ENCODE results near the gene ZCCHC24. TPM values are rescaled to one million over a fixed set of nuclear protein-coding genes. Genes with fewer than 3 reads are reported as not detected.

Gene ZCCHC24
- total RNA-seq, 3 donors from 2014 or later (not counting 1 experiment from before 2014, with no cell fraction given), result 2.8 to 4.0 (median 3.6) TPM

- Histone ChIP-seq H3K4me1 (ENCODE audit: control insufficient read depth, insufficient read depth, low read length) (peaks cover 13% of the 10 kb centered on the region), H3K36me3 (ENCODE audit: control insufficient read depth, insufficient read depth, low read length) (no peaks in the 10 kb centered on the region), H3K27ac (ENCODE audit: low read length) (no peak overlapping the region), H3K9me3 (ENCODE audit: control insufficient read depth, insufficient read depth, low read length) (no peaks in the 10 kb centered on the region), H3K4me3 (ENCODE audit: low read length) (no peak overlapping the region), H3K27me3 (ENCODE audit: control insufficient read depth, insufficient read depth, low read length) (no peaks in the 10 kb centered on the region)
- Mint-ChIP-seq H3K4me3 (no peak overlapping the region), H3K9me3 (no peaks in the 10 kb centered on the region), H3K4me1 (peaks cover 7 to 13% of the 10 kb centered on the region in 2 donors), H3K27me3 (ENCODE audit: low read depth in 2 of 2) (peaks cover 0 to 3% of the 10 kb centered on the region in 2 donors), H3K27ac (no peak overlapping the region), H3K36me3 (no peaks in the 10 kb centered on the region)
- no peak for DNase-seq
- no peak for ATAC-seq
- no peak for TF ChIP-seq CTCF (IDR thresholded peaks at IDR 0.05)
- intact Hi-C loops (cut with micrococcal nuclease), result no loop called here
- WGBS (ENCODE audit: insufficient coverage), result 100% methylated on average over 3 of the region's 3 CpGs
These were observed 6.7 kb downstream of the ZCCHC24 start for GRCh38 chr10:79438699-79439085.

GRCh38 chr10:79438021-79438698, 7.3 kb downstream of the ZCCHC24 start:
- Mint-ChIP-seq H3K36me3 (no peaks in the 10 kb centered on the region), H3K4me3 (no peak overlapping the region), H3K27me3 (ENCODE audit: low read depth in 2 of 2) (peaks cover 0 to 3% of the 10 kb centered on the region in 2 donors), H3K27ac (no peak overlapping the region), H3K9me3 (no peaks in the 10 kb centered on the region), H3K4me1 (peaks cover 2 to 8% of the 10 kb centered on the region in 2 donors)
- no peak for ATAC-seq
- no peak for TF ChIP-seq CTCF (IDR thresholded peaks at IDR 0.05)
- peaks cover 8% of the 10 kb centered on the region for H3K4me1 ChIP-seq (ENCODE audit: control insufficient read depth, insufficient read depth, low read length)
- no peaks in the 10 kb centered on the region for H3K9me3 ChIP-seq (ENCODE audit: control insufficient read depth, insufficient read depth, low read length)
- H3K27ac ChIP-seq (ENCODE audit: low read length), result no peak overlapping the region
- no peaks in the 10 kb centered on the region for H3K27me3 ChIP-seq (ENCODE audit: control insufficient read depth, insufficient read depth, low read length)
- H3K4me3 ChIP-seq (ENCODE audit: low read length), result no peak overlapping the region
- no peak for DNase-seq
- H3K36me3 ChIP-seq (ENCODE audit: control insufficient read depth, insufficient read depth, low read length), result no peaks in the 10 kb centered on the region
- intact Hi-C loops (cut with micrococcal nuclease), result no loop called here
- 93% methylated on average over 16 of the region's 16 CpGs for WGBS (ENCODE audit: insufficient coverage)

- Histone ChIP-seq H3K27ac (ENCODE audit: low read length) (no peak overlapping the region), H3K4me3 (ENCODE audit: low read length) (no peak overlapping the region), H3K4me1 (ENCODE audit: control insufficient read depth, insufficient read depth, low read length) (no peaks in the 10 kb centered on the region), H3K36me3 (ENCODE audit: control insufficient read depth, insufficient read depth, low read length) (no peaks in the 10 kb centered on the region), H3K9me3 (ENCODE audit: control insufficient read depth, insufficient read depth, low read length) (no peaks in the 10 kb centered on the region), H3K27me3 (ENCODE audit: control insufficient read depth, insufficient read depth, low read length) (no peaks in the 10 kb centered on the region)
- Mint-ChIP-seq H3K27ac (no peak overlapping the region), H3K27me3 (ENCODE audit: low read depth in 2 of 2) (peaks cover 0 to 3% of the 10 kb centered on the region in 2 donors), H3K9me3 (no peaks in the 10 kb centered on the region), H3K4me1 (peaks cover 0 to 5% of the 10 kb centered on the region in 2 donors), H3K4me3 (no peak overlapping the region), H3K36me3 (no peaks in the 10 kb centered on the region)
- DNase-seq, result no peak
- no peak for ATAC-seq
- 91% methylated on average over 12 of the region's 12 CpGs for WGBS (ENCODE audit: insufficient coverage)
- TF ChIP-seq CTCF (IDR thresholded peaks at IDR 0.05), result no peak
- intact Hi-C loops (cut with micrococcal nuclease), result no loop called here
These were observed 8.2 kb downstream of the ZCCHC24 start for GRCh38 chr10:79437111-79437814.

All from natural killer cell (primary cell).